Measurements from ENCODE around the gene PID1. TPM values are rescaled to one million over a fixed set of nuclear protein-coding genes. Genes with fewer than 3 reads are reported as not detected.

The PID1 gene
- total and polyA plus RNA-seq, 12 donors: 4.5 to 81.9 (median 47.0) TPM

GRCh38 chr2:229273006-229273722 lies 2.1 kb upstream of the PID1 start:
- H3K27me3 ChIP-seq: no peaks in the 10 kb centered on the region
- 19 to 29% (median 23%) methylated on average over 9 of the region's 9 CpGs for WGBS, 4 donors
- intact Hi-C loops (cut with DNase I): loop anchor here (10.0 kb wide), 2 partner anchors 578 to 588 kb away; no protein-coding TSS in a partner anchor
- H3K9me3 ChIP-seq (replicated peaks in 1 of 3): no peaks in the 10 kb centered on the region
- no peak overlapping the region for H3K27ac ChIP-seq
- H3K36me3 ChIP-seq (replicated peaks in 1 of 2): no peaks in the 10 kb centered on the region
- H3K4me3 ChIP-seq: peak overlapping the region in 2 of 4 donors; percentile 29 to 42
- no peak for DNase-seq
- peaks cover under 1 to 26% of the 10 kb centered on the region in 2 donors for H3K4me1 ChIP-seq (replicated peaks in 1 of 2)
- no peak for TF ChIP-seq POLR2A (IDR thresholded peaks at IDR 0.05)
- no peak for TF ChIP-seq CTCF (IDR thresholded peaks at IDR 0.05)

- Histone ChIP-seq H3K36me3 (replicated peaks in 1 of 2) (no peaks in the 10 kb centered on the region), H3K9me3 (replicated peaks in 1 of 3) (no peaks in the 10 kb centered on the region), H3K4me1 (replicated peaks in 1 of 2) (peaks cover 25 to 57% of the 10 kb centered on the region in 2 donors), H3K27ac (peak overlapping the region in 3 of 5 donors; percentile 2 to 54 (median 52)), H3K4me3 (peak overlapping the region in 2 of 4 donors; percentile 4 to 99), H3K27me3 (no peaks in the 10 kb centered on the region)
- WGBS, 4 donors: 22 to 33% (median 28%) methylated on average over 6 of the region's 6 CpGs
- no peak for TF ChIP-seq CTCF (IDR thresholded peaks at IDR 0.05)
- no peak for TF ChIP-seq POLR2A (IDR thresholded peaks at IDR 0.05)
- no peak for DNase-seq
- intact Hi-C loops (cut with DNase I): loop anchor here (5.0 to 10.0 kb wide), 3 partner anchors 133 to 585 kb away; no protein-coding TSS in a partner anchor
Measured at GRCh38 chr2:229269941-229270340, 1.1 kb downstream of the PID1 start.

- Histone ChIP-seq H3K36me3 (replicated peaks in 1 of 2) (no peaks in the 10 kb centered on the region), H3K4me1 (replicated peaks in 1 of 2) (peaks cover 25 to 57% of the 10 kb centered on the region in 2 donors), H3K27ac (peak overlapping the region in 3 of 5 donors; percentile 2 to 54 (median 52)), H3K27me3 (no peaks in the 10 kb centered on the region), H3K4me3 (peak overlapping the region in 1 of 4 donors; percentile 99), H3K9me3 (replicated peaks in 1 of 3) (no peaks in the 10 kb centered on the region)
- WGBS, 4 donors: 77 to 83% (median 79%) methylated on average over 8 of the region's 8 CpGs
- intact Hi-C loops (cut with DNase I): loop anchor here in 1 of 2 donors (5.0 kb wide), 1 partner anchor 132 kb away; no protein-coding TSS in a partner anchor
- DNase-seq: no peak
- TF ChIP-seq CTCF (IDR thresholded peaks at IDR 0.05) (no peak), POLR2A (IDR thresholded peaks at IDR 0.05) (no peak)
Measured at GRCh38 chr2:229269146-229269545, 1.9 kb downstream of the PID1 start.

GRCh38 chr2:229268626-229269025 lies 2.5 kb downstream of the PID1 start:
- no peak for DNase-seq
- Histone ChIP-seq H3K9me3 (replicated peaks in 1 of 3) (no peaks in the 10 kb centered on the region), H3K4me1 (replicated peaks in 1 of 2) (peaks cover 25 to 53% of the 10 kb centered on the region in 2 donors), H3K27ac (peak overlapping the region in 1 of 5 donors; percentile 19), H3K36me3 (replicated peaks in 1 of 2) (no peaks in the 10 kb centered on the region), H3K4me3 (peak overlapping the region in 1 of 4 donors; percentile 99), H3K27me3 (no peaks in the 10 kb centered on the region)
- intact Hi-C loops (cut with DNase I): loop anchor here in 1 of 2 donors (5.0 kb wide), 1 partner anchor 131 kb away; no protein-coding TSS in a partner anchor
- WGBS, 4 donors: 19 to 36% (median 24%) methylated on average over 4 of the region's 4 CpGs
- TF ChIP-seq POLR2A (IDR thresholded peaks at IDR 0.05): no peak
- no peak for TF ChIP-seq CTCF (IDR thresholded peaks at IDR 0.05)
